K562 (cell line): Measurements from ENCODE around the gene CTNNBL1. TPM values are rescaled to one million over a fixed set of nuclear protein-coding genes. Genes with fewer than 3 reads are reported as not detected.

ENCODE experiments used
- ATAC-seq: fragments of 200-7000 bp; cut with Tn5 transposase; 3 replicates; pipeline ENCODE4 v1.9.1; 2020; ENCODE audit warnings: moderate library complexity
- BruUV-seq: library from RNA; stranded (reverse); fragments of 400-500 nt; replicated peaks from 2 replicates; lab custom pipeline; 2021; lab: Mats Ljungman, UMichigan
- CTCF ChIA-PET: fragments of 300-600 bp; formaldehyde crosslinking; extraction: SDS; loops from one replicate; lab custom pipeline; 2021; ENCODE audit warnings: low intra/inter-chr PET ratio; lab: Yijun Ruan, JAX
- POLR2A ChIA-PET: fragments of 300-600, 350-650 bp; sonication (Branson Sonifier 250); formaldehyde crosslinking; extraction: SDS; loops from one replicate; lab custom pipeline; 2021; ENCODE audit warnings: antibody characterized with exemption, inconsistent platforms; lab: Yijun Ruan, JAX
- DNase-seq, 4 experiments: peaks; one replicate each; pipeline versions ENCODE4 v3.0.0 to v3.0.0-alpha.2; 2011 to 2018; ENCODE audit warnings: low spot score in 3 of 4, mixed read lengths in 3 of 4; ENCODE audit errors: extremely low read depth in 1 of 4
- FAIRE-seq: peaks from 2 replicates; lab custom pipeline; 2011; peaks lifted over from hg19 to GRCh38; lab: Jason Lieb, UNC
- H2AFZ ChIP-seq: 2 replicates; pipeline ENCODE4 v1.6.0; 2011; ENCODE audit warnings: low read depth, low read length, control low read depth, inconsistent platforms
- H3K27ac ChIP-seq: fragments of 200-600 bp; 3 replicates; pipeline ENCODE4 v1.8.0; 2011; ENCODE audit warnings: low read depth, mild to moderate bottlenecking, control low read depth, inconsistent platforms, low read length, moderate library complexity, mixed read lengths; ENCODE audit errors: extremely low read depth
- H3K27me3 ChIP-seq, 2 experiments: fragments of 300-600 bp in 1 of 2; 2 replicates in 1 of 2; 3 replicates in 1 of 2; pipeline versions ENCODE4 v1.6.0 to v1.8.0; 2011; ENCODE audit warnings: inconsistent platforms in 2 of 2, low read length in 2 of 2, mild to moderate bottlenecking in 1 of 2, mixed read lengths in 1 of 2, moderate library complexity in 1 of 2; ENCODE audit not compliant: control insufficient read depth in 2 of 2, insufficient read depth in 2 of 2
- H3K36me3 ChIP-seq: fragments of 300-600 bp; 3 replicates; pipeline ENCODE4 v1.8.0; 2011; ENCODE audit warnings: mild to moderate bottlenecking, low read length, inconsistent platforms; ENCODE audit not compliant: control insufficient read depth, insufficient read depth
- H3K4me1 ChIP-seq, 2 experiments: fragments of 200-600 bp in 1 of 2; replicated peaks in 1 of 2; 2 replicates in 1 of 2; 3 replicates in 1 of 2; pipeline versions ENCODE4 v1.5.1 to v1.8.0; 2011; ENCODE audit warnings: inconsistent platforms in 2 of 2, low read length in 2 of 2, mild to moderate bottlenecking in 1 of 2, mixed read lengths in 1 of 2, moderate library complexity in 1 of 2; ENCODE audit not compliant: control insufficient read depth in 2 of 2, insufficient read depth in 2 of 2
- H3K4me2 ChIP-seq: 2 replicates; pipeline ENCODE4 v1.6.1; 2011; ENCODE audit warnings: low read length, control low read depth, inconsistent platforms, mixed read lengths; ENCODE audit not compliant: insufficient read depth
- H3K4me3 ChIP-seq: fragments of 200-600 bp; sonication (generic), shearing (Covaris generic); 2 replicates; pipeline ENCODE4 v1.5.1; 2016; ENCODE audit warnings: control low read depth, inconsistent platforms
- H3K79me2 ChIP-seq: fragments of 200-600 bp; 3 replicates; pipeline ENCODE4 v1.8.0; 2011; ENCODE audit warnings: low read length, inconsistent platforms; ENCODE audit not compliant: control insufficient read depth, insufficient read depth
- H3K9ac ChIP-seq, 2 experiments: 2 replicates each; pipeline versions ENCODE4 v1.6.0 to v1.6.1; 2011; ENCODE audit warnings: low read depth in 2 of 2, low read length in 2 of 2, control low read depth in 1 of 2, inconsistent platforms in 1 of 2, mild to moderate bottlenecking in 1 of 2, mixed read lengths in 1 of 2; ENCODE audit not compliant: insufficient read depth in 1 of 2
- H3K9me1 ChIP-seq: one replicate; pipeline ENCODE4 v1.6.0; 2011; ENCODE audit warnings: inconsistent platforms, mild to moderate bottlenecking, low read length, moderate library complexity; ENCODE audit not compliant: control insufficient read depth, insufficient read depth
- H3K9me3 ChIP-seq: replicated peaks from 2 replicates; pipeline ENCODE4 v1.5.1; 2011; ENCODE audit warnings: low read depth, low read length, inconsistent platforms; ENCODE audit not compliant: control insufficient read depth, insufficient read depth
- H4K20me1 ChIP-seq: replicated peaks from 2 replicates; pipeline ENCODE4 v1.6.1; 2011; ENCODE audit warnings: low read length, inconsistent platforms, mixed read lengths; ENCODE audit not compliant: control insufficient read depth, insufficient read depth
- ATF4 ChIP-seq: fragments of 450-650 bp; formaldehyde crosslinking; IDR thresholded peaks from 2 replicates; pipeline ENCODE4 v1.4.0; 2022; ENCODE audit warnings: mild to moderate bottlenecking, moderate library complexity
- FOXA1 ChIP-seq: fragments of 450-650 bp; IDR thresholded peaks from 2 replicates; pipeline ENCODE4 v1.6.1; 2016; ENCODE audit warnings: mild to moderate bottlenecking, borderline replicate concordance
- MYNN ChIP-seq, 2 experiments: sonication (generic); formaldehyde crosslinking in 1 of 2; IDR thresholded peaks; 2 replicates each; pipeline versions ENCODE4 v1.5.0 to v1.6.1; 2016 to 2020; ENCODE audit warnings: antibody characterized with exemption in 1 of 2, missing genetic modification reagents in 1 of 2
- NFXL1 ChIP-seq: fragments of 450-650 bp; formaldehyde crosslinking; IDR thresholded peaks from 2 replicates; pipeline ENCODE4 v1.4.0; 2021; ENCODE audit warnings: mild to moderate bottlenecking
- ZNF592 ChIP-seq: fragments of 450-650 bp; IDR thresholded peaks from 2 replicates; pipeline ENCODE4 v1.6.1; 2017; ENCODE audit warnings: antibody characterized with exemption, mild to moderate bottlenecking
- WGBS: fragments of 100-300 bp; shearing (Covaris generic); methylation state at CpG from one replicate; pipeline ENCODE4 v1.1.6; 2016; ENCODE audit warnings: low coverage, mixed read lengths; ENCODE audit not compliant: insufficient coverage; ENCODE audit errors: missing lambda C conversion rate; 5-methylcytosine and 5-hydroxymethylcytosine counted together
- in situ Hi-C: fragments of 300-500 bp; cut with MboI; formaldehyde crosslinking; loops from 4 replicates; pipeline ENCODE4 v1.15.0; 2018; ENCODE audit warnings: inconsistent platforms, mixed read lengths
- intact Hi-C: fragments of 100-400 bp; cut with micrococcal nuclease; formaldehyde crosslinking; loops from 2 replicates; pipeline ENCODE4 v1.14.2; 2022
- polyA plus RNA-seq, 8 experiments: library from polyadenylated mRNA; depleted of rRNA in 4 of 8; stranded (reverse) in 5 of 8; unstranded in 3 of 8; fragments of >200 nt; fragmentation: Nextera tagmentation in 2 of 8; fragmentation: Illumina TruSeq in 1 of 8; extraction: Ambion mirVana in 2 of 8; extraction: Trizol in 1 of 8; gene quantifications; 2 replicates each; pipeline versions ENCODE4 v1.2.1 to v1.2.3, GENCODE V29; 2011 to 2014; ENCODE audit warnings: inconsistent platforms in 1 of 8, missing spikeins in 1 of 8
- total RNA-seq, 7 experiments: library from RNA; depleted of rRNA in 6 of 7; stranded (reverse); fragments of >200 nt in 6 of 7; fragmentation: Illumina TruSeq in 2 of 7; extraction: Trizol in 2 of 7; gene quantifications; 2 replicates each; pipeline versions ENCODE4 v1.2.1 to v1.2.3, GENCODE V29; 2011 to 2021; ENCODE audit warnings: low replicate concordance in 1 of 7
- TF ChIP-seq, protein P1 (sequence below): fragments of 200-800 bp; sonication (Bioruptor generic); IDR thresholded peaks from 2 replicates; pipeline ENCODE4 v1.6.1; 2016; ENCODE audit warnings: missing genetic modification characterization, missing compliant biosample characterization

The CTNNBL1 gene
- total and polyA plus RNA-seq, 9 of the 15 experiments (the other 6 are each of a cell fraction or from before 2014, with no cell fraction given) = 32.4 to 85.6 (median 43.6) TPM

DNA sequence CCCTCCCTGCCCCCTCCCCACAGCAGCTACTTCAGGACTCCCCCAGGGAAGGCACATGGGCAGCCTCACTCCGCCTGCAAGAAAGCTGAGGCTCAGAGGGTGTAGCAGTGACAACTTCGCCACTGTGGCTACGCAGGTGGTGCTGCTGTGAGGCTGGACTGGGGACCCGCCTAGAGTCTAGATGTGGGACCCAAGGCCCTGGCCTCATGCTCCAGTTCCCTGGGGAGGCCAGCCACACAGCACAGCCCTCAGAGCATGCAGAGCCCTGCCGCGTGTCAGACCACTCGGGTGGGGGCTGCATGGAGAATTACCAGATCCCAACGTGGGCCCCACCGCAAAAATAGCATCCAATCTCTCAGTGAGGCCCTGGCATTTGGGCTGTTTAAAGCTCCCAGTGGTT, 178.3 kb downstream of the CTNNBL1 start (continued):
- TF ChIP-seq ZNF592 = no peak

DNA sequence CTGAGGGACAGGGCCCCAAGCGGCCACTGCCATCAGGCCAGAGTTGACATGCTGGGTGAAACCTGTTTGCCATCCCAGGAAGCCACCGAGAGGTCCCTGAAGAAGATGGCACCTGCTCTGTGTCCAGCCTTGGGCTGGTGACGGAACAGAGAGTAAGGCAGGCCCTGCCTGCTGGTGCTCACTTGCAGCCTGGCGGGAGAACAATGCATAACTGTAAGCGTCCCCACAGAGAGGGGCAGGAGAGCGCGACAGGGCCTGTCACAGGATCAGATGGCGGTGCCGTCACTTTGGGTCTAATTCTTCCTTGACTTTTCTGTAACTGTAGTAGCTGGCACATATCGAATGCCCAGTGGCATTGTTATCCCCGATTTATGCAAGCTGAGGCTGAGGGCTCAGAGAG, 180.1 kb downstream of the CTNNBL1 start:
- intact Hi-C loops = no loop called here
- POLR2A ChIA-PET = no interaction called here
- no peak for FAIRE-seq
- H3K9ac ChIP-seq = no peak overlapping the region
- no peak for TF ChIP-seq FOXA1
- no peak for TF ChIP-seq NFXL1 (CRISPR knock-in tag)
- no peak for TF ChIP-seq ATF4 (CRISPR knock-in tag)
- TF ChIP-seq, protein P1, sequence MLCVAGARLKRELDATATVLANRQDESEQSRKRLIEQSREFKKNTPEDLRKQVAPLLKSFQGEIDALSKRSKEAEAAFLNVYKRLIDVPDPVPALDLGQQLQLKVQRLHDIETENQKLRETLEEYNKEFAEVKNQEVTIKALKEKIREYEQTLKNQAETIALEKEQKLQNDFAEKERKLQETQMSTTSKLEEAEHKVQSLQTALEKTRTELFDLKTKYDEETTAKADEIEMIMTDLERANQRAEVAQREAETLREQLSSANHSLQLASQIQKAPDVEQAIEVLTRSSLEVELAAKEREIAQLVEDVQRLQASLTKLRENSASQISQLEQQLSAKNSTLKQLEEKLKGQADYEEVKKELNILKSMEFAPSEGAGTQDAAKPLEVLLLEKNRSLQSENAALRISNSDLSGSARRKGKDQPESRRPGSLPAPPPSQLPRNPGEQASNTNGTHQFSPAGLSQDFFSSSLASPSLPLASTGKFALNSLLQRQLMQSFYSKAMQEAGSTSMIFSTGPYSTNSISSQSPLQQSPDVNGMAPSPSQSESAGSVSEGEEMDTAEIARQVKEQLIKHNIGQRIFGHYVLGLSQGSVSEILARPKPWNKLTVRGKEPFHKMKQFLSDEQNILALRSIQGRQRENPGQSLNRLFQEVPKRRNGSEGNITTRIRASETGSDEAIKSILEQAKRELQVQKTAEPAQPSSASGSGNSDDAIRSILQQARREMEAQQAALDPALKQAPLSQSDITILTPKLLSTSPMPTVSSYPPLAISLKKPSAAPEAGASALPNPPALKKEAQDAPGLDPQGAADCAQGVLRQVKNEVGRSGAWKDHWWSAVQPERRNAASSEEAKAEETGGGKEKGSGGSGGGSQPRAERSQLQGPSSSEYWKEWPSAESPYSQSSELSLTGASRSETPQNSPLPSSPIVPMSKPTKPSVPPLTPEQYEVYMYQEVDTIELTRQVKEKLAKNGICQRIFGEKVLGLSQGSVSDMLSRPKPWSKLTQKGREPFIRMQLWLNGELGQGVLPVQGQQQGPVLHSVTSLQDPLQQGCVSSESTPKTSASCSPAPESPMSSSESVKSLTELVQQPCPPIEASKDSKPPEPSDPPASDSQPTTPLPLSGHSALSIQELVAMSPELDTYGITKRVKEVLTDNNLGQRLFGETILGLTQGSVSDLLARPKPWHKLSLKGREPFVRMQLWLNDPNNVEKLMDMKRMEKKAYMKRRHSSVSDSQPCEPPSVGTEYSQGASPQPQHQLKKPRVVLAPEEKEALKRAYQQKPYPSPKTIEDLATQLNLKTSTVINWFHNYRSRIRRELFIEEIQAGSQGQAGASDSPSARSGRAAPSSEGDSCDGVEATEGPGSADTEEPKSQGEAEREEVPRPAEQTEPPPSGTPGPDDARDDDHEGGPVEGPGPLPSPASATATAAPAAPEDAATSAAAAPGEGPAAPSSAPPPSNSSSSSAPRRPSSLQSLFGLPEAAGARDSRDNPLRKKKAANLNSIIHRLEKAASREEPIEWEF (CRISPR knock-in tag) = no peak
- TF ChIP-seq MYNN (IDR thresholded peaks at IDR 0.05) = no peak
- no peak for TF ChIP-seq MYNN (CRISPR knock-in tag; IDR thresholded peaks at IDR 0.05)
- TF ChIP-seq, all 486 proteins: peak for 0
- DNase-seq (no peak), ATAC-seq (no peak)
- CTCF ChIA-PET = no interaction called here
- Histone ChIP-seq H3K27me3 (peaks cover 2 to 11% of the 10 kb centered on the region in 2 experiments; a peak in 3 of 5 replicates), H3K4me3 (no peak overlapping the region), H3K4me2 (no peak overlapping the region), H3K27ac (no peak overlapping the region), H3K9me3 (no peaks in the 10 kb centered on the region), H3K9me1 (no peaks in the 10 kb centered on the region), H3K36me3 (peaks cover 2% of the 10 kb centered on the region; the same call in 1 of the 3 replicates), H2AFZ (no peak overlapping the region), H3K4me1 (peaks cover 0 to 4% of the 10 kb centered on the region in 2 experiments; a peak in 3 of 5 replicates), H3K79me2 (no peaks in the 10 kb centered on the region), H4K20me1 (0 out of 2 replicates have a peak, but pooled peaks cover 10% of the 10 kb centered on the region)
- BruUV-seq = no TSS peak
- in situ Hi-C loops = no loop called here
- 77% methylated on average over 10 of the region's 11 CpGs for WGBS
